Activated CD4-positive, alpha-beta T cell treated with anti-CD3 and anti-CD28 coated beads, Interleukin-10, Interleukin-2, amounts not matched to agents 100 ng/mL and 50 ng/mL, durations not matched to agents 16 hours and 8 hours (primary cell): ENCODE measurements around the gene ZNF674.
"Not testable (repeated sequence)": the region's sequence is repeated elsewhere in the genome, so short reads cannot be mapped to it uniquely, and the experiment has no call there.

ENCODE experiments used
- DNase-seq: peaks from one replicate; pipeline ENCODE4 v3.0.0-alpha.2; 2020

Gene ZNF674

GRCh38 chrX:46461660-46462191 is 83.5 kb downstream of the ZNF674 start:
- DNase-seq: no peak

GRCh38 chrX:46460801-46461659 is 84.2 kb downstream of the ZNF674 start:
- not testable (repeated sequence) for DNase-seq

DNA sequence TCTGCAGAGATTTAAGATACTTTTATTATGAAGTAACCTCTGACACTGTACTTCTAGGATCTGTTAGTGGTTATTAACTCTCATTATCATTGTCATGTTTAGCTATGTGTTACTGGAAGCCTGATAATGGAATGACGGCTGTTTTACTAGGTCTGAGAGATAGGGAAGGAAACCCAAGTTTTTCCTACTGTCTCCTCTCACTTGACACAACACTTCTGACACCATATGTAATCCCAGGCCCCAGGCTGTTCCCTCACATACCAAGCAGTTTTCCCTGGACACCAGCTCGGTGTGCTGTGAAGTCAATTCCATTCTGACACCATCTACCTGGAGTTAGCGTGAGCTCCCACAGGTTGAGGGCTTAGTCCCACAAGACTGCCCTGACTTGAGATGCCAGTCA is 85.6 kb downstream of the ZNF674 start:
- no peak for DNase-seq

DNA sequence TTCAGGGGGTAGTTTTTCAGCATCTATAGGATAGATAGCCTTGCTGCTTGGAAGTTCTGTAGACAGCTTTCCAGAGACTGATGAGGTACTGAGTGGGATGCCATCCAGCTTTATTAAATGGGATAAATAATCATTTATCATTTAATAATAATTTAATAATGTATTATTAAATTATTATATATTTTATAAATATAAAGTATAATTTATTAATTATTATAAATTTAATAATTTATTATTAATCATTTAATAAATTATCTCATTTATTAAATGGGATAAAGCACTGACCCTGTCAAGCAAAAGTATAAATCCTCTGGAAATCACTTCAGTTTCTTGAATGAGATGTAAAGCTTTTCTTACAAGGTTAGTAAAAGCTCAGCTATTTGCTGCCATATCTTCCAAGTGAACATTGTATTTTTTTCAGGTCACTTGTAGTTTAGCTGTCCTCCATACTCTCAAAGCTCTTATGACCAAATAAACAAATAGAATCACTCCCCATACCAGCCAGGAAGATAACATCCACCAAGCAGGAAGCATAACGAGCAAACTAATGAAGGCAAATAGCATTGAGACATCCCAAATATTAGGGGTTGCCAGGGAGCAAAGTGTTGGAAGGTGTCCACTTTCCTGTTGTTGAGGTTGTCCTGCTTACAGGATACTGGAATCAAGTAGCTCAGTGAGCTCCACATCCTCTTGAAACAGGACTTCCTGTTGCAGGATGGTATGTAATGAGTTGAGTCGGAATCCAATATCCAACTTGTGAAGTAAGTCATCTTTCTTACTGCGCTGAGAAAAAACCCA is 88.9 kb downstream of the ZNF674 start:
- DNase-seq: no peak
